ENCODE data around the gene DAPL1.
A peak's percentile ranks its signal among the peaks of the same experiment; 100 is the strongest.
"Not testable (repeated sequence)": the region's sequence is repeated elsewhere in the genome, so short reads cannot be mapped to it uniquely, and the experiment has no call there.

DAPL1 gene

DNA sequence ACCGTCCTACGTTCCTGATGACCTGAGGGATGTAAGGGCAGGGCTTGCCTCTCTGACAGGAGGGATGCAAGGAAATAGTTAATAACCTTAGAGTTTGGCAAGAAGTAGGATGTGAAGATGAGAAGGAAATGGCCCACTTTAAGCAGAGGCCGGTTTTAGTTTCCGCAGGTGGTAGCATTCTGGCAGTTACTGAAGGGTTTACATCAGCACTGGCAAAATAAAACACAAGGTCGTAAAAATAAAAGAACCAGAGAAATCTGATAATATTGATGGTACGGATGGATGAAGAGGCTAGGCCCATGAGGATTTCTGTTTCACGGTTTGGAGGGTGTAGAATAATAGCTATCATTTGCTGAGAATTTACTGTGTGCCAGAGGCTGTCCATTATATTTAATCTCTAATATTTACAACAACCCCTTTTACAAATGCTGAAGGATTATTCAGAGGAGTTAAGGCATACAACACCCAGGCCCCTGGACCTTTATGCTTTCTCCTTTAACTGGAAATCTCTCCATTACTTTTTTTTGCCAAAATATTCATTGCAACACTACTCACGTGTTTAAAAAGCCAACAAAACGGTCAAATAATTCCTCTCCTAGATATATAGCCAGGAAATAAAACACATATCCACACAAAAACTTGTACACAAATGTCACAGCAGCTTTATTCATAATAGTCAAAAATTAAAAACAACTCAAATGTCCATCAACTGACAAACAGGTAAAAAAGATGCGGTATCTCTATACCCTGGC lies 28.5 kb downstream of the DAPL1 start:
- DNase-seq: peak; percentile 68

DNA sequence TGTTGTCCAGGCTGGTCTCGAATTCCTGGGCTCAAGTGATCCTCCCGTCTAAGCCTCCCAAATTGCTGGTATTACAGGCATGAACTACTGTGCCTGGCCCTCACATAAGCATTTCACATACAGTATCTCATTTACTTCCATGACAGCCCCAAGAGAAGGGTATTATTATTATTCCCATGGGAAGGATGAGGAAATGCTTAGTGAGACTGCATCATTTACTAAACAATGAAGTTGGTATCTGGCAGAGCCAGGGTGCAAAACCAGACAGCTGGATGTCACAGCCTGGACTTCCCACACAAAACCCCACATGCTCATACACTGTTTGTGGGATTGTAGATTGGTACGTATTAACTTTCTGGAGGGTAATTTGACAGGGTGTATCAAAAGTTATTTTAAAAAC lies 29.9 kb downstream of the DAPL1 start:
- no peak for DNase-seq

GRCh38 chr2:158826965-158827364 lies 31.8 kb downstream of the DAPL1 start:
- DNase-seq: no peak

DNA sequence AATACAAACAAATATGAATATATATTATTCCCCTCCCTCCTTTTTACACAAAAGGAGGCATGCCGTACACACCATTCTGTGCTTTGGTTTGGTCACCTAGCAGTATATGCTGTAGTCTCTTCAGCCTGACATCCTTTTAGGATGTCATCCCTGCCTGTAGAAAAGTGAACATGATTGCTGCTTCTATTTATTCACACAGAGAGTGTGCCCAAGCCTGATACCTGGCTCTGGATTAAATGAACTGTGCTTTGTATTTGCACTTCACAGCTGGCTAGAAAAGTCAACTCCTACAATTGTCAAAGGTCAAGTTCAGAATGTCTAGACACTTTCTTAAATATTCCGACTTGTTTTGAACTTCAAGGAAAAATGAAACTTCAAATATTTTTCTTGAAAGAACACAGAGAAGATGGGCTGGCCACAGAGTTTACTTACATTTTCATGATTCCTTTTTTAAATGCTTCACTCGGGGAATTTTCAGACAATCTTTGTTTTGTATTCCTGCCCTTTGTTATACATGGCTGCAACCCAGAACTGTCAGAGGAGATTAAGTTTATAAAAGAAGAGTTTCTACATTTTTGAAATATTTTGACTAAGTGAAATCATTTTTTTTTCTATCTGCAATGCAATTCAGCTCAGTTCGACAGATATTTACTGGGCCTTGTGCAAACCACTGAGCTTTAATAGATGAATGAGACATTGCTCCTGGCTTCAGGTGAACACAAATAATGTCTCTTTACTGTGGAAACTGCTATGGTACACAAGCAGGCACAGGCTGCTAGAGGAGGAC lies 33.5 kb downstream of the DAPL1 start:
- DNase-seq: no peak

- DNase-seq: no peak
Observed at GRCh38 chr2:158829167-158829566, 34.0 kb downstream of the DAPL1 start.

- no peak for DNase-seq
Observed at GRCh38 chr2:158830201-158830600, 35.1 kb downstream of the DAPL1 start.

DNA sequence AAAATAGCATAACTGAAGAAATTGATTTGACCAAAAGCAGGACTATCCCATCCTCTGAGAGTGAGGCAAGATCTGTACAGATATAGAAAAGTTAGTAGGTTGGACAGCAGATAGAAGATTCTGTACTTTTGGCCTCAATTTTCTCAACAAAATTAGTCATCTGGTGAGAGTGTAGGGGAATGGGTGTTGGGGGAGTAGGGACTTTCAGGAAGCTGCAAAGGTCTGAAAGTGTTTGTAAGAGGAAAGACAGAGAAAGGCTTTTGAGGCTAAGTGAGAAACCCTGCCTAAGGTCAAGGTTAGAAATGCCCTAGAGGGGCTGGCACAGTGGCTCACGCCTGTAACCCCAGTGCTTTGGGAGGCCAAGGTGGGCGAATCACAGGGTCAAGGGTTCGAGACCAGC lies 40.3 kb downstream of the DAPL1 start:
- no peak for DNase-seq

- peak; percentile 77 for DNase-seq
Observed at GRCh38 chr2:158837645-158838044, 42.5 kb downstream of the DAPL1 start.

DNA sequence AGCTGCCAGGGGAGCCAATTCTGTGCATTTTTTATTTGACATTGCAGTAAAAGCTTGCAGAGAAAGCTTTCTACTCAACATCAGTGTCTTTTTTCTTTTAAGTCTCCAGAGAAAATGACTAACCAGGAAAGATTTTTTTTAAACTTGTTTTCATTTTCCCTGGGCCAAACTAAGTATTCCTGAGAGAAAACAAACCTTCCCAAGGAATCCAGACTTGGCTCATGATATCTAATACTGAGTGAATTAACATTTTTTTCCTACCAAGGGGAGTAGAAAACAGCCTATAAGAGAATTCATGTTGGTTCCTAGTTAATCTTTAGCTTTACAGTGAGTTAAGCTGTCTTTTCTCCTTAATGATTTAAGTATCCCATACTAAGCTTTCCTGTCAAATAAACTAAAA lies 46.7 kb downstream of the DAPL1 start:
- DNase-seq: no peak

GRCh38 chr2:158845444-158845843 lies 50.3 kb downstream of the DAPL1 start:
- DNase-seq: no peak

DNA sequence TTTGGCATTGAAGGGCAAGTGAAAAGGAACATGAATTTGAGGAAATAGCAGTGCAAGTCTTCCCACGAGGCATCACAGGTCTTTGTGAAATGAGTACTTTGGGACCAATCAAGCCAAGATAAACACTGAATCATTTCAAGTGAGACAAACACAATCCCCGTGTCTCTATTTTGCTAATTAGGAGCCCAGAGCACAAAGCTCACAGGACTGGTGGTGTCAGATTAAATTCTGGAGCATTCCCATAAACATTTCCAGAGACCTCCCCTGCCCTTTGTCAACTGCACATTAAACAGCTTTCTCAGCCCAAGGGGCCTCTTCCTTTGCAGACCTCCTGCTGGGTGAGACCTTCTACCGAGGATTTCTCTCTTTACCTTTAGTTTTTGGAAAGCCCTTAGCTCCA lies 50.7 kb downstream of the DAPL1 start:
- peak; percentile 90 for DNase-seq

DNA sequence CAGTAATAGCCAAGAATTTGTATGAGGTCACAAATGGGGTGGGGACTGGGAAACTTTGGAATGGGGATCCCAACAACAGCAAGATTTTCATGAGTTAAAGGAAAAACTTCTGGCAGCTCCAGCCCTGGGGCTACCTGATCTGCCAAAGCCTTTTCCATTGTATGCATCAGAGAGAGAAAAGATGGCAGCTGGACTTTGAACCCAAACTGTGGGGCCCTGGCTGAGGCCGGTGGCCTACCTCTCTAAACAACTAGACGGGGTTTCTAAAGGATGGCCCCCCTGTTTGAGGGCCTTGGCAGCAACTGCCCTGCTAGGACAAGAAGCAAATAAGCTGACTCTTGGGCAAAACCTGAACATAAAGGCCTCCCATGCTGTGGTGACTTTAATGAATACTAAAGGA lies 52.4 kb downstream of the DAPL1 start:
- DNase-seq: not testable (repeated sequence)

- DNase-seq: not testable (repeated sequence)
Observed at GRCh38 chr2:158848031-158848970, 53.2 kb downstream of the DAPL1 start.

GRCh38 chr2:158860179-158860578 lies 65.1 kb downstream of the DAPL1 start:
- DNase-seq: not testable (repeated sequence)

- DNase-seq: not testable (repeated sequence)
Observed at GRCh38 chr2:158861626-158862025, 66.5 kb downstream of the DAPL1 start.

GRCh38 chr2:158865469-158865868 lies 70.4 kb downstream of the DAPL1 start:
- not testable (repeated sequence) for DNase-seq

Data from NCI-H2029 (cell line).